AG10803 (cell line): ENCODE data around the gene KDM8.

ENCODE experiments used
- DNase-seq: peaks from one replicate; pipeline ENCODE4 v3.0.0; 2010; ENCODE audit warnings: low read depth
- H3K4me3 ChIP-seq: 2 replicates; pipeline ENCODE4 v1.5.1; 2011; ENCODE audit warnings: mild to moderate bottlenecking, low read length, control low read depth
- TF ChIP-seq, protein P1 (sequence below): conservative IDR thresholded peaks from 2 replicates; pipeline ENCODE4 v1.5.1; 2011; ENCODE audit warnings: mild to moderate bottlenecking, low read length, control low read depth, inconsistent platforms

The KDM8 gene

GRCh38 chr16:27169511-27170071, 33.7 kb upstream of the KDM8 start:
- H3K4me3 ChIP-seq, result no peak overlapping the region
- DNase-seq, result peak; percentile 92
- TF ChIP-seq, protein P1, sequence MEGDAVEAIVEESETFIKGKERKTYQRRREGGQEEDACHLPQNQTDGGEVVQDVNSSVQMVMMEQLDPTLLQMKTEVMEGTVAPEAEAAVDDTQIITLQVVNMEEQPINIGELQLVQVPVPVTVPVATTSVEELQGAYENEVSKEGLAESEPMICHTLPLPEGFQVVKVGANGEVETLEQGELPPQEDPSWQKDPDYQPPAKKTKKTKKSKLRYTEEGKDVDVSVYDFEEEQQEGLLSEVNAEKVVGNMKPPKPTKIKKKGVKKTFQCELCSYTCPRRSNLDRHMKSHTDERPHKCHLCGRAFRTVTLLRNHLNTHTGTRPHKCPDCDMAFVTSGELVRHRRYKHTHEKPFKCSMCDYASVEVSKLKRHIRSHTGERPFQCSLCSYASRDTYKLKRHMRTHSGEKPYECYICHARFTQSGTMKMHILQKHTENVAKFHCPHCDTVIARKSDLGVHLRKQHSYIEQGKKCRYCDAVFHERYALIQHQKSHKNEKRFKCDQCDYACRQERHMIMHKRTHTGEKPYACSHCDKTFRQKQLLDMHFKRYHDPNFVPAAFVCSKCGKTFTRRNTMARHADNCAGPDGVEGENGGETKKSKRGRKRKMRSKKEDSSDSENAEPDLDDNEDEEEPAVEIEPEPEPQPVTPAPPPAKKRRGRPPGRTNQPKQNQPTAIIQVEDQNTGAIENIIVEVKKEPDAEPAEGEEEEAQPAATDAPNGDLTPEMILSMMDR, result peak; percentile 46

DNA sequence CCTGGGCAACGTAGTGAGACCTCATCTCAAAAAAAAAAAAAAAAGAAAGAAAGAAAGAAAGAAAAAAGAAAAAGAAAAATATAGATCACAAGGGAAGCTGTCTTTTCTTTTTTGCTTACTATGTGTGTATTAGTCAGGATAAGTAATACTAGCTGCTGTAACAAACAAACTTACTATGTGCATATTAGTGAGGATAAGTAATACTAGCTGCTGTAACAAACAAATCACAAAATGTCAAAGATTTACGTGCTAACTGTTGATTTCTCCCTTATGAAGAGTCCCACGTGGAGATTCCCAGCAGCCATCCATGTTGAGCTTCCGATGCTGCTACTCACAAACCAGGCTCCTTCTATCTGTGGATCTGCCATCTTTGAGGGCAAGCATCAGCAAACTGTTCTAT, 31.7 kb upstream of the KDM8 start:
- H3K4me3 ChIP-seq, result no peak overlapping the region
- no peak for DNase-seq
- TF ChIP-seq, protein P1, result no peak

- no peak overlapping the region for H3K4me3 ChIP-seq
- DNase-seq, result no peak
- TF ChIP-seq, protein P1, result no peak
Measured at GRCh38 chr16:27174007-27174406, 29.3 kb upstream of the KDM8 start.

DNA sequence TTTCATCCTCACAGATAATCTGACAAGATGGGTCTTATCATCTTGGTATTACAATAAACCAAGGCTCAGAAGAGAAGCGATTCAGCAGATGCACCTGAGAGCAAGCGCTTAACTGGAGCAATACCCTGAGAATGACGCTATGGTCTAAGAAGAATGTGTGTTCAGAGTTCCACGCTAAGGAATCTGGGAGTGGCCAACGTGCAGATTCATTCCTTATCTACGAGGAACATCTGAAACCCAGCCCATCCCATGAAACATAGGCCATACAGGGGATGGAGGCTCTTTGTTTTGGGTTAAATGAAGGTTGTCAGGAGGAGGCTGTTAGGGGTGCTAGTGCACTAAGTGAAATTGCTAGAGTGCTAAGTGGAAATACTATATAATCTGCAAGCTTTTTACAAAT, 28.5 kb upstream of the KDM8 start:
- no peak overlapping the region for H3K4me3 ChIP-seq
- TF ChIP-seq, protein P1, result no peak
- DNase-seq, result peak; percentile 52

- TF ChIP-seq, protein P1, result no peak
- H3K4me3 ChIP-seq, result no peak overlapping the region
- no peak for DNase-seq
Measured at GRCh38 chr16:27175888-27176287, 27.4 kb upstream of the KDM8 start.

DNA sequence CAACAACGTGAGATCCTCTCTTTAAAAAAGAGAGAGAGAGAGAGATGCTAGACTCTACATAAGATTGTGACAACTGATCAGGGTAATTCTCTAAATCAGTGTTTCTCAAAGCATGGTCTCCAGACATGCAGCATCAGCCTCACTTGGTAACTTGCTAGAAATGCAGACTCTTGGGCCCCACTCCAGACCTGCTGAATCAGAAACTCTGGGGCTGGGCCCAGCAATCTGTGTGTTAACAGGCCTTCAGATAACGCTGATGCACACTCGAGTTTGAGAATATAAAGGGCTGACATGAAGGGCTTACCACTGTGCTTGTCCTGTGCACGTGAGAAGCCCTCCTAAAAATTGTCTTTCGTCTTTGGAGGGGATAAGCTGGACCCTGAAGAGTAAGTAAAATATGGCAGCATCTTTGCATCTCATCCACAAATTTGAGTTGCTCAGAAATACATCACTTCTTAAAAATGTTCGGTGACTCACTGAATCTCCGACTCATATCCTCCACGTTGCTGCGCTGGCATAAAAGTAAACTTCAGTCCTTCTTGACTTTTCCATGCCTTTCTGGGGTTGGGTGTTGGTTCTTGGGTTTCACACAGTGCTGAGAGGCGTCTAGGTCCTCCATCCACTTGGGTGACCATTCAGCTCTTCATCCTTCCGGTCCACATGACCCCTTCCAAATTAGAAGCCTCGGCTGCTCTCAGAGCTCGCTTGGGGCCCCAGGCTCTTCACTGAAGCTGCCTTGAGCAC, 26.1 kb upstream of the KDM8 start:
- TF ChIP-seq, protein P1, result no peak
- H3K4me3 ChIP-seq, result no peak overlapping the region
- DNase-seq, result peak; percentile 80

DNA sequence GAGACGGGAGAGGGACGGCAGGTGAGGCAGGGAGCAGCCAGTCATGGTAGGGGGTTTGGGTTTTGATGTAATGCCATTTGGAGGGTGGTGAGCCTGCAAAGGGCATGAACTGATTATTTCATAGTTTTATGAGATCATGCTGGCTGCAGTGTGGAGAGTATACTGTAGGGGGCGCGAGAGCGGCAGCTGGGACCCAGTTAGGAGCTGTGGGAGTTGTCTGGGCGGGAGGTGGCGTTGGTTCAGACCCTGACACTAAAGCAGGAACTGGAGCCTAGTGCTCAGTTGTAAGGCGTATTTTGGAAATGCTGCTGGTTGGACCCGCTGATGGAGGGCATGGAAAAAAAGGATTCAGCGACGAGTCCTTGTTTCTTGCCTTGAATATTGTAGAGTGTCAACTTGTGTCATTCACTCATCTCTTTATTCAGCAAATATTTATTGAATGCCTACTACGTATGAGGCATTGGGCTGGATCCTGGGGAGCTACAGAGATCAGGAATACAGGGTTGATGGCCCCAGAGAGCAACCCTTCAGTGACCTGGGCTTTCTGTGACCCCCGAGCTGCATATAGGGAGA, 23.7 kb upstream of the KDM8 start:
- TF ChIP-seq, protein P1, result peak; percentile 85
- DNase-seq, result peak; percentile 62

More for the DNA sequence above, 23.7 kb upstream of the KDM8 start:
- H3K4me3 ChIP-seq, result no peak overlapping the region
